NCI-H69 (cell line): ENCODE measurements around the gene DYRK4.

Experiments used
- DNase-seq: peaks from one replicate; lab custom pipeline; 2025; lab: John Stamatoyannopoulos, UW

The DYRK4 gene

DNA sequence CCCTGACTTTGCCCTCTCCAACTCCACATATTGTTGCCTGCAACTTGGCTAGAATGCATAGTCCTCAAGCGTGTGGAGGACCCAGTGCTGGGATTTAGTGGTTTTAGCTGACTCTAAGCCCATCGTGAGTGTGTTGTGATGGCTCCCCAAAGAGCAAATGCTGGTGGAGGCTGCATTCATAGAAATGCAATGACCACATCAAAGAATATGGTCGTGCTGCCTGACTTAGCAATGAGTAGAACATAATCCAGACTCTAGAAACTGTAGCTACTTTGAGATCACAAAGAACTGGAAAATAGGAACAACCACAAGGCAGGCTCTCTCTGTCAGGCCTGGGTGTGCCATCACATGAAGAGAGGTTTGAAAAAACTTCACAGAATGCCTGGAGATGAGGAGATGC, 1.3 kb downstream of the DYRK4 start:
- DNase-seq, result no peak

DNA sequence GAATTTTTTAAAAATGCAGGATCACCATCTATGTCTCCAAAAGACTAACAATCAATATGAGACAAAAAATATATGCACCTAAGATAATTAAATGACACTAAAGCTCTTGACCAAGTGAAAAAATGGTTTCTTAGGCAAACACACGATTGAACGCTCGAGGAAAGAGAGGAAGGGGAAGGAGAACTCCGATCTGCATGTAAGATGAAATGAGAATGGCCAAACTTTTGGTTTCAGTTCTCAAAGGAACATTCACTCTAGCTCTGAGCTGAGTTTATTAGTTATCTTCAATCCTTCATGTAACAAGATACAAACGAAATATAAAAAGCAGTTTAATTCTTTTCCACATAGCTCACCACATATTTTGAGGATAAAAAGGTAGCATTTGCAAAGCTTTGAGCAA, 2.8 kb downstream of the DYRK4 start:
- DNase-seq, result no peak

DNA sequence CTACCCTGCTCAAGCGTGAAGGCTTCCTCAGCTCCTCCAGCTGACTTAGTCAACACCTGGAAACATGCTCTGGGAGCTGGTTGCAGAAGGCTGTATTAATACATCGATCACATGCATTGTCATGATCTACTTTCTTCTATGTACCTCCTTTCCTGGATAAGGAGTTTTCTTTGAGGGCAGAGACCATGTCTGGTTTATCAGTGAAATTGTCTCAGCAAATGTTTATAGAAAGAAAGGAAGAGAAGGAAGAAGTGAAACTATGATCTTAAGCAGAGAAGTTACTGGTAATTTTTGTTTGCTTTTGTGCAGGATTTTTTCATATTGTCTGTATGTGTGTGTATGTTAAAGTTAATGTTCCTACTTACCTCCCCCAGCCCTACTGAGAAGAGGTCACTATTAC, 4.5 kb downstream of the DYRK4 start:
- no peak for DNase-seq

DNA sequence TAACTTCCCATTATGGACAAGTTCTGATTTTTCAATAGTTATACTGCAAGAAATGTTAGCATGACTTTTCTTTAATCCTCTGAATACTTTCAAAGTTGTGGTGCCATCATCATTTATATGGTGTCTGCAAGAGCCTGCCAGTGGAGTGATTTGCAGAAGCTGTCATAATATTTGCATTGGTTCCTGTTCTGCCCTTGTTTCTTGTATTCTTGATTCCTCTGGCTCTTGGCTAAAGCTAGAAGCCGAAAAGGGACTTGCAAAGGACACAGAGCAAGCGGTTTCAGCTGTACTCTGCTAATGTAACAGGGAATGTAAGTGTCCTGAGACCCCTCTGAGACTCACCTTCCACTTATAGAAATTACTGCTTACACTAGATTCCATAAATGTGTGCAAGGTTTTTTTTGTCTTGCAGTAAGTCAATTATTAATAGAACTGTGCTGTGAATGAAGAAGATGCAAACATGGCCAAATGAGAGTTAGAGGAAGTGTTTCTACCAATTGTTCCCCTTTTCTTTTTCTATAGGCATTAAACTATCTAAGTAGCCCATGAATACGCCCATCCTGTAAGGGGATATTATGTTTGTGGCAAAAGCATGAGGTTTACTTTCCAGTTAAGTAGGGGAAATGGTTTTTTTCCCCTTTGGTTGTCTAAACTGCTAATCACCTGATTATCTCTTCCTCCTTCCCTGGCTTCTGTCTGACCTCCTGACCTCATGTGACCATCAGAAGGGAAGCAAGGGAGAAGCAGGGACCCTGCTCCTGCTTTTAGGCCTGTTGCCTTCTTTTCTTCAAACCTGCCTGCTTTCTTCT, 5.3 kb downstream of the DYRK4 start:
- DNase-seq, result no peak

- no peak for DNase-seq
Observed at GRCh38 chr12:4569261-4569660, 7.3 kb downstream of the DYRK4 start.

DNA sequence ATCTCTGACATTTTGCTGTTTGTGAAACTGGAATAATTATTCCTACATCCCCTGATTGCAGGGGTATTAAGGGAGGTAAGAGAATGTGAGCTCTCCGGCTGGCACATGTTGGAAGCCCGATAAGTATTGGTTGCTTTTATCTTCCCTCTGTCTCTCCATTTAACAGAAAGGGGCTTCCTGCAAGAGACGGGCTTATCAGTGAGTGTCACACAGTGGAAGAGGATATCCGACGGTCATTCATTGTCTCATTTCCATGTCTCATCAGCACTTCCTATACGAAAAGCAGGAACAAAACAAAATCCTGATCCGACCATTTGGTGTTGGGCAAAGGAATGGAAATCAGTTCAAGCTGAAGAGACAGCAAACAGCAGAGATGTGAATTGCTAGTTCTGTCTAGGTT, 10.7 kb downstream of the DYRK4 start:
- DNase-seq, result no peak

GRCh38 chr12:4579305-4580102, 17.5 kb downstream of the DYRK4 start:
- DNase-seq, result peak; percentile 50

DNA sequence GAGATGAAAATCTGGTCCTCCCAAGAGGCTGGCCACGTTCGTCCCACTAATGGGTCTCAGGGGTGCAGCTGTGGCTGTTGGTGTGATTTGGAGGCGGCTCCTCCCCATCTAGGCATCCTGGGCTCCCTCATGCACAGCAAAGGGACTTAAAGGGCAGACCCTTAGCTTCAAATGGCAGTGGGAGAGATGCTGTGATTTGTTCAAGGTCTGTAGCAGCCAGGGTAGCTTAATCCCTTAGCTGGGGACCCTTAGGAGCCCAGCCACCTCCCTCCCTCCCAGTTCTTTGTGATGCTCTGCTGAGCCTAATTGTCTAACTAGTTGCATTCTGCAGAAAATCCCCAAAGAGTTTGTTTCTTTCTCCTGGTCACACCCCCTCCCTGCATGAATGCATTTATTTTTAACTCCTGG, 18.3 kb downstream of the DYRK4 start:
- no peak for DNase-seq

DNA sequence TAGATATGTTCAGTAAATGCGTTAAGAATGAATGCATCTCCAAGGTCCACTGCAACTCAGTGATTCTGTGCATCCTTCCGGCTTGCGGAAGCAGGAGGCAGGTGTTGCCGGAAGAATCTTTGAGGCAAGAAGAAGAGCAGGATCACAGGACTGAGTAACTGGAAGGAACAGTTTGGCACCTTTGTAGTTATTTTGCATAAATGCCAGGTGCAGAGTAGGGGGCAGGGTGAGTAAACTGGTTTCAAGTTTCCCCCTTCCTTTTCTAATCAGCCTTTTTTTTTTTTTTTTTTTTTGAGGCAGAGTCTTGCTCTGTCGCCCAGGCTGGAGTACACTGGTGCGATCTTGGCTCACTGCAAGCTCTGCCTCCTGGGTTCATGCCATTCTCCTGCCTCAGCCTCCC, 22.3 kb downstream of the DYRK4 start:
- DNase-seq, result no peak

- no peak for DNase-seq
Observed at GRCh38 chr12:4584896-4585295, 22.9 kb downstream of the DYRK4 start.

DNA sequence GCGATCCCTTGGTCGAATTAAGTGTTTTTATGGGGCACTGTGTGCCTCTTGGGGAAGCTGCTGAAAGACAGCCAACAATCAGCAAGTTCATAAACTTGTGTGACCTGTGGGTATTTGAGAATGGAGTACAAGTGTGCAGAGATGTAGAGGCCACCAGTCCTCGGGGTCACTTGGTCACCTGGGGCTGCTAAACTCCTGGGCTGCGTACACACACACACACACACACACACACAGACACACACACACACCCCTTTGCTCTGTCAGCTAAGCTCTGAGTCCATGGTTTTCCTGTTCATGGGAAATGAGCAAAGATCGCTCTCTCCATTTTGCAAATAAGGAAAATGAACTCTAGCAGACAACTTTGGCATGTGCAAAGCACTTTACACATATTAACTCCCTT, 24.5 kb downstream of the DYRK4 start:
- no peak for DNase-seq

- no peak for DNase-seq
Observed at GRCh38 chr12:4587108-4587507, 25.1 kb downstream of the DYRK4 start.

DNA sequence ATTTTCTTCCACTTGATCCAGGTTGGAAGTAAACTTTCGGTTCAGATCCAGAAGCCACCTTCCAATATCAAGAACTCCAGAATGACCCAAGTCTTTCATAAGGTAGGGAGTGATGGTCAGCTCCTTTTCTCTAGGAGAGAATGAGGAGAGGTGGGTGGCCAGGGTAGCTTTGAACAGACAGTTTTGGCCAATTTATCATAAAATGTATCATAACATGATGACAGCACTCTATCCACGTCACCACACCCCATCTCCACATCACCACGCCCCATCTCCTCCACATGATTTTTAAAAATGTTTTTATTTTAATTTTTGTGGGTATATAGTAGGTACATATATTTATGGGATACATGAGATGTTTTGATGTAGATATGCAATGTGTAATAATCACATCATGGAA, 26.9 kb downstream of the DYRK4 start:
- DNase-seq, result no peak

DNA sequence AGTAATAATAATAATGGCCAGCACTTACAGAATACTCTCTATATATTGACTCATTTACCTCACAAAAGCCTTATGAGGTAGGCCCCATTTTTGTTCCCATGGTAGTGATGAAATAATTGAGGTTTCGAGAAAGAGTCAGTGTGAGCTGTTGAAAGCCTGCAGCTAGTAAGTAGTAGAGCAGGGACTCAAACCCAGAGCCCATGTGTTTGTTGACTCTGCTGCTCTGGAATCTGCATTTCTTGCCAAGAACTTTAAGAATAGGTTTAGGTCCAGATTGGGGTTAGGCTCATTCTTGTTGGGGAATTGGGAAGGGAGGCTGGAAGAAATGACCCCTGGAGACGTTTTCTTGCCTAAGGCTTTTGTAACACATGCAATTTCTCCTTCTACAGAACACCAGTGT, 27.9 kb downstream of the DYRK4 start:
- no peak for DNase-seq

DNA sequence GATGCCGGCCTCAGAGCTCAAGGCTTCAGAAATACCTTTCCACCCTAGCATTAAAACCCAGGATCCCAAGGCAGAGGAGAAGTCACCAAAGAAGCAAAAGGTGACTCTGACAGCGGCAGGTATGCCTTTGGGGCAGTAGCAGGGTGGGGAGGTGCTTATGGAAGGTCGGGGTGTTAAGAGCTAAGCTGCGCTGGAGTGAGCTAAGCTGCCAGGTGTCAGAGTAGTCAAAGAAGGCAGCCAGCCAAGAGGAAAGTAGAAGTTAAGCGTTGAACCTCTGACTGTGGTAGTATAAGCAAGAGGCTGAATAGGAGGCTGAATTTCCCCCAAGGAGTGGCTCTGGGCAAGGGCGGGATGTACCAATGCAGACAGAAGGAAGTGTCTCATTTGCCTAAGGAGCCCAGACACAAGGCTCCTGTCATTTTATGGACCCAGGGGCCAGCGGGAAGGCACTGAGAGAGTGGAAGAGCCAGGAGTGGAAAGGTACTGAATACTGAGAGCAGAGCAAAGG, 29.2 kb downstream of the DYRK4 start:
- no peak for DNase-seq

DNA sequence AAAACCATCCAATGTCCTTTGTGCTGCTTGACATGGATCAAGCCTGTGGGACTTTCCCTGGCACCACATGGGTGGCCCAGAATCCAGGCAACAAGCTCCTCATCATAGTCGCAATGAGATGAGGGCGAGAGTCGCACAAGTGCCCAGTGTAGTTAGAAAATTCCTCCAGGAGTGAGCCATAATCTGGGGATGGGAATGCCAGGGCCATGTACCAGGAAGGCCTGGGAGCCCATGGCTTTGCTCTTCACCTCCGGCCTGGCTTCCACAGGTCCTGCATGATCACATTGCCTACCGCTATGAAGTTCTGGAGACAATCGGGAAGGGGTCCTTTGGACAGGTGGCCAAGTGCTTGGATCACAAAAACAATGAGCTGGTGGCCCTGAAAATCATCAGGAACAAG, 33.9 kb downstream of the DYRK4 start:
- DNase-seq, result no peak

- no peak for DNase-seq
Observed at GRCh38 chr12:4603421-4603820, 41.4 kb downstream of the DYRK4 start.

GRCh38 chr12:4603946-4604345, 41.9 kb downstream of the DYRK4 start:
- DNase-seq, result no peak

- DNase-seq, result peak; percentile 89
Observed at GRCh38 chr12:4604684-4605193, 42.7 kb downstream of the DYRK4 start.

DNA sequence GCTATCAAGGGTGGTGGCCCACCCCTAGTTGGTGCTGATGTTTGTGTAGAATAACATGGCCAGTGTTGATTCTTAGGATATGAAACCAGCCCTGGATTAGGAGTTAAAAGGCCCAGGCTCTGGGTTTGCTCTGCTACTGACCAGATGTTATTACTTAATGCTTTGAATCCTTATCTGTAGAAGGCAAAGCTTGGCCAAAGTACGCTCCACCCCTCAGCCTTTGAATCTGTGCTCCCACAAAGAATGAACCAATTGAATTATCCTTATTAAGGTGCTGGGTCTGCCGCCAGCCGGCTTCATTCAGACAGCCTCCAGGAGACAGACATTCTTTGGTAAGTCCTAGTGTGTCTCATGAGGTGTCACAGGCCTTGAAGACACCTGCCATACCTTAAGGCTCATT, 45.0 kb downstream of the DYRK4 start:
- DNase-seq, result no peak

GRCh38 chr12:4609071-4609470, 47.1 kb downstream of the DYRK4 start:
- DNase-seq, result no peak

DNA sequence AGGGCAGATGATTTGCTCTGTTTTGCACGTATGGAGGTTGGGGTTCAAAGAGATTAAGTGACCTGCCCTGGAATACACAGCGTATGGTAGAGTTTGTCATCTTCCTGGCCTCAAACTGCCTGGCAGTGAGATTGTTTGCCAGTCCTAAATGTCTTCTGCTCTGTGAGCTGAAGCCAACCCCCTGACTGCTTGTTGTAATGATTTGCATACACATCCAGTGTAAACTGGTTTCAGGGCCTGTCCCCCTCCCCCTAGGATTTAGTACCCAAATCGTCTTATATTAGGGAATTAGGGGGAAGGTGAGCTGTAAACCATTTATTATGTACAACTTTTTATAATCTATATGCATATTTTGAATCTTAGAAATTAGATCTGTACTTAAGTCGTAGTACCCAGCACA, 48.5 kb downstream of the DYRK4 start:
- no peak for DNase-seq

DNA sequence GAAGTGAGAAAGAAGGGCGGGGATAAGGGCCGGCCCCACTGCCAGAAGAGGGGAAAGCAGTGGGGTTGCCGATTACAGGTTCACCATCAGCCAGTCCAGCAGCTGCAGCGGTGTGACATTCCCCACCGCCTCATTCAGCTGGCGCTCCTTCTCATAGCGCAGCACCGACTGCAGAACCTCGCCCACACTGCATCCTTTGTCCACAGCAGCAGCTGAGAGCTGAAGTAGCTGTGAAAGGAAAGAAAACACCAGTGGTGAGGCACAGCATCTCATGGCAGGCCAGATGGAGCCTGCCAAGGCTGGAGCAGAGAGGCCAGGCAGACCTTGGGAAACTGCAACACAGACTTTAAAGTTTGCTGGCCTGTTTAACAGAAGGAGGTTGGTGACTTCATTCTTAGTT, 53.7 kb downstream of the DYRK4 start:
- DNase-seq, result no peak
